Left ventricle myocardium superior (tissue), 1 donor: Measurements from ENCODE around the gene SLC13A4. TPM values are rescaled to one million over a fixed set of nuclear protein-coding genes. Genes with fewer than 3 reads are reported as not detected.
"Not testable (repeated sequence)": the region's sequence is repeated elsewhere in the genome, so short reads cannot be mapped to it uniquely, and the experiment has no call there.

Experiments used
- ATAC-seq: fragments of 200-7000 bp; cut with Tn5 transposase; one replicate; pipeline ENCODE4 v1.9.1; 2020; ENCODE audit warnings: mild to moderate bottlenecking, moderate library complexity
- DNase-seq: peaks from one replicate; pipeline ENCODE4 v3.0.0-alpha.2; 2020
- intact Hi-C: fragments of 100-400 bp; cut with micrococcal nuclease; formaldehyde crosslinking; loops from one replicate; pipeline ENCODE4 v1.11.0; 2022
- long read RNA-seq: library from polyadenylated mRNA; unstranded; transcript quantifications from one replicate; pipeline ENCODE4 v2.0.0, GENCODE V29; 2021
- total RNA-seq: library from RNA; stranded (reverse); fragmentation: NEBNext Ultra II Directional; extraction: Animal tissue kit (Norgen Biotek cat#: 25700); gene quantifications from one replicate; pipeline ENCODE4 v1.2.1, GENCODE V29; 2021
- donor health status: DM: no; HTN: yes; CAD: no; lungs with severe emphysema.

The SLC13A4 gene
- total RNA-seq: 0.15 TPM
- long read RNA-seq, partial matches to known transcripts: 0 of 3 reads
- long read RNA-seq, other reads (novel, unspliced or antisense): 3 of 3 reads

GRCh38 chr7:135728136-135728669, at the start of gene SLC13A4:
TSS of gene SLC13A4 (minus strand) at chr7:135728186. CDS start at chr7:135727496, 690 bp downstream.
- DNase-seq: no peak
- ATAC-seq: no peak
- intact Hi-C loops: no loop called here

- intact Hi-C loops, ATAC-seq, DNase-seq: not testable (repeated sequence)
Observed at GRCh38 chr7:135775915-135776314, 47.9 kb upstream of the SLC13A4 start.

GRCh38 chr7:135775230-135775629, 47.2 kb upstream of the SLC13A4 start:
- ATAC-seq: peak; percentile 56
- intact Hi-C loops: no loop called here
- no peak for DNase-seq

- intact Hi-C loops: no loop called here
- no peak for DNase-seq
- peak; percentile 85 for ATAC-seq
Observed at GRCh38 chr7:135774284-135774683, 46.3 kb upstream of the SLC13A4 start.

- no peak for ATAC-seq
- intact Hi-C loops: no loop called here
- no peak for DNase-seq
Observed at GRCh38 chr7:135773464-135773863, 45.5 kb upstream of the SLC13A4 start.

GRCh38 chr7:135772639-135773222, 44.7 kb upstream of the SLC13A4 start:
- DNase-seq (no peak), ATAC-seq (no peak)
- intact Hi-C loops: no loop called here

- no peak for ATAC-seq
- DNase-seq: no peak
- intact Hi-C loops: no loop called here
Observed at GRCh38 chr7:135771961-135772638, 44.1 kb upstream of the SLC13A4 start.

GRCh38 chr7:135771051-135771450, 43.1 kb upstream of the SLC13A4 start:
- DNase-seq (no peak), ATAC-seq (no peak)
- intact Hi-C loops: no loop called here

GRCh38 chr7:135770139-135770710, 42.2 kb upstream of the SLC13A4 start:
- intact Hi-C loops: no loop called here
- ATAC-seq (no peak), DNase-seq (no peak)

GRCh38 chr7:135769005-135769802, 41.2 kb upstream of the SLC13A4 start:
- intact Hi-C loops: no loop called here
- DNase-seq (peak; percentile 86), ATAC-seq (peak; percentile 93)

- peak; percentile 22 for ATAC-seq
- intact Hi-C loops: no loop called here
- DNase-seq: no peak
Observed at GRCh38 chr7:135768467-135768866, 40.5 kb upstream of the SLC13A4 start.

GRCh38 chr7:135768064-135768463, 40.1 kb upstream of the SLC13A4 start:
- DNase-seq: no peak
- peak; percentile 52 for ATAC-seq
- intact Hi-C loops: no loop called here

- intact Hi-C loops: no loop called here
- ATAC-seq (no peak), DNase-seq (no peak)
Observed at GRCh38 chr7:135763261-135763660, 35.3 kb upstream of the SLC13A4 start.

- ATAC-seq (no peak), DNase-seq (no peak)
- intact Hi-C loops: no loop called here
Observed at GRCh38 chr7:135761751-135762488, 33.9 kb upstream of the SLC13A4 start.

GRCh38 chr7:135759532-135759931, 31.5 kb upstream of the SLC13A4 start:
- intact Hi-C loops: no loop called here
- ATAC-seq (no peak), DNase-seq (no peak)

- ATAC-seq: peak; percentile 58
- intact Hi-C loops: no loop called here
- DNase-seq: peak; percentile 52
Observed at GRCh38 chr7:135758531-135758932, 30.5 kb upstream of the SLC13A4 start.

- intact Hi-C loops: no loop called here
- DNase-seq (peak; percentile 44), ATAC-seq (peak; percentile 48)
Observed at GRCh38 chr7:135757719-135758411, 29.9 kb upstream of the SLC13A4 start.

- DNase-seq (no peak), ATAC-seq (no peak)
- intact Hi-C loops: no loop called here
Observed at GRCh38 chr7:135756191-135756590, 28.2 kb upstream of the SLC13A4 start.
